ENCODE data around the gene ZNF646. TPM values are rescaled to one million over a fixed set of nuclear protein-coding genes. Genes with fewer than 3 reads are reported as not detected.

Gene ZNF646
- total and polyA plus RNA-seq, 12 donors = 3.1 to 17.8 (median 13.6) TPM

DNA sequence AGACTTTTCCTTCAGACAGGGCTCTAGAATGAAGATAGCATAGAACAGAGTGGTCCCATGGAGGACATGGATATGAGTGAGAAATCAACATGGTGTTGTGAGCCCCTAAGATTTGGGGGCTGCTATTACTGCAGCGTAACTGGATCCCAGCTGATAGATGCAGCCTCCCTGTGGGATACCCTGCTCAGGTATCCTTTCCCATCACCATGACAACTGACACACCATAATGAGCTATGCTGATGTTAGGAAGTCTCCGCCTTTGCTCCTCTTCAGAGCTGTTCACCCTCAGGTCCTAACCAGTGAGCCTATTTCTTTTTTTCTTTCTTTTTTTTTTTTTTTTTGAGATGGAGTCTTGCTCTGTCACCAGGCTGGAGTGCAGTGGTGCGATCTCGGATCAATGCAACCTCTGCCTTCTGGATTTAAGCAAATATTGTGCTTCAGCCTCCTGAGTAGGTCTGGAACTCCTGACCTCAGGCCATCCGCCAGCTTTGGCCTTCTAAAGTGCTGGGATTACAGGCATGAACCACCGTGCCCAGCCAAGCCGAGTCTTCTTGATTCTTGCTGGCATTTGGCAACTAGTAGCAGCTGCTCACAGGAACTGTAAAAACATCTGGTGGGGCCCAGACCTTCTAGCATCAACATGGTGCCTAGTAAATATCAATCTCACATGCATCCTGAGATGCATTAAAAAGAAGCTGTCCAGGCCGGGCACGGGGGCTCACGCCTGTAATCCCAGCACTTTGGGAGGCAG lies 23.8 kb upstream of the ZNF646 start:
- intact Hi-C loops (cut with DNase I) = no loop called here
- H3K36me3 ChIP-seq (replicated peaks in 1 of 2) = no peaks in the 10 kb centered on the region
- no peak for TF ChIP-seq POLR2A (IDR thresholded peaks at IDR 0.05)
- TF ChIP-seq, protein P1, sequence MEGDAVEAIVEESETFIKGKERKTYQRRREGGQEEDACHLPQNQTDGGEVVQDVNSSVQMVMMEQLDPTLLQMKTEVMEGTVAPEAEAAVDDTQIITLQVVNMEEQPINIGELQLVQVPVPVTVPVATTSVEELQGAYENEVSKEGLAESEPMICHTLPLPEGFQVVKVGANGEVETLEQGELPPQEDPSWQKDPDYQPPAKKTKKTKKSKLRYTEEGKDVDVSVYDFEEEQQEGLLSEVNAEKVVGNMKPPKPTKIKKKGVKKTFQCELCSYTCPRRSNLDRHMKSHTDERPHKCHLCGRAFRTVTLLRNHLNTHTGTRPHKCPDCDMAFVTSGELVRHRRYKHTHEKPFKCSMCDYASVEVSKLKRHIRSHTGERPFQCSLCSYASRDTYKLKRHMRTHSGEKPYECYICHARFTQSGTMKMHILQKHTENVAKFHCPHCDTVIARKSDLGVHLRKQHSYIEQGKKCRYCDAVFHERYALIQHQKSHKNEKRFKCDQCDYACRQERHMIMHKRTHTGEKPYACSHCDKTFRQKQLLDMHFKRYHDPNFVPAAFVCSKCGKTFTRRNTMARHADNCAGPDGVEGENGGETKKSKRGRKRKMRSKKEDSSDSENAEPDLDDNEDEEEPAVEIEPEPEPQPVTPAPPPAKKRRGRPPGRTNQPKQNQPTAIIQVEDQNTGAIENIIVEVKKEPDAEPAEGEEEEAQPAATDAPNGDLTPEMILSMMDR (IDR thresholded peaks at IDR 0.05) = no peak
- no peak for DNase-seq
- no peaks in the 10 kb centered on the region for H3K9me3 ChIP-seq (replicated peaks in 1 of 3)
- no peak overlapping the region for H3K4me3 ChIP-seq
- peaks cover 4 to 7% of the 10 kb centered on the region in 2 donors for H3K4me1 ChIP-seq (replicated peaks in 1 of 2)
- no peaks in the 10 kb centered on the region for H3K27me3 ChIP-seq
- WGBS, 4 donors = 78 to 82% (median 78%) methylated on average over 10 of the region's 10 CpGs
- no peak overlapping the region for H3K27ac ChIP-seq

DNA sequence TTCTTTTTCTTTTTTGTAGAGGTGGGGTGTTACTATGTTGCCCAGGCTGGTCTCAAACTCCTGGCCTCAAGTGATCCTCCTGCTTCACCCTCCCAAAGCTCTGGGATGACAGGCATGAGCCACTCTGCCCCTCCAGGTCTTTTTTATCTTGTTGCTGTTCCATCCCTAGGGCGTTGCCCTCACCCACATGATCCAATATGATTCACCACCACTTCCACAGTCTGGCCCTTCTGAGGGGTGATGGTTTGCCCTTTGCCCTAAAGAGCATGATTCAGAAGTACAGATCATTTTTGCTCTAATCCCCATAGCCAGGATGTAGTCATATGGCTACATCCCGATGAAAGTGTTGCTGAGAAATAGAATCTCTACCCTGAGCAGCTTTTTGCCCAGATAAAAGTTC lies 22.1 kb upstream of the ZNF646 start:
- Histone ChIP-seq H3K27me3 (no peaks in the 10 kb centered on the region), H3K36me3 (replicated peaks in 1 of 2) (no peaks in the 10 kb centered on the region)

DNA sequence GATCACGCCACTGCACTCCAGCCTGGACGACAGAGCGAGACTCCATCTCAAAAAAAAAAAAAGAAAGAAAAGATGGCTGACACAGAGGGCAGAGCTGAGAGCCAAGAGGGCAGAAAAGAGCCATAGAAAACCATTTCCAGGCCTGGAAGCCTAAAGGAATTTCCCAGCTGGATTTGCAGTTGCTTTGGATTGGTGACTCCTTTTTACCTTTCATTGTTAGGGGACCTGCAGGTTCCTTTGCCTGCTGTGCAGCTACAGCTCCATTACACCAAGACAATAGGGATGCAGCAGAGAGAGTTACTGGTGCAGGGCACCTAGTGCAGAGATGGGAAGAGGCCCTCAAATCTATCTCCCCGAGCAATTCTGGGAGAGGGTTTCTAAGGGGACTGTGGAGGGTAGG lies 18.6 kb upstream of the ZNF646 start:
- no peak for DNase-seq
- H3K4me1 ChIP-seq (replicated peaks in 1 of 2) = peaks cover 4 to 7% of the 10 kb centered on the region in 2 donors
- no peak overlapping the region for H3K27ac ChIP-seq
- H3K4me3 ChIP-seq = no peak overlapping the region
- TF ChIP-seq POLR2A (IDR thresholded peaks at IDR 0.05) = no peak
- TF ChIP-seq, protein P1 (IDR thresholded peaks at IDR 0.05) = no peak
- H3K27me3 ChIP-seq = no peaks in the 10 kb centered on the region
- H3K9me3 ChIP-seq (replicated peaks in 1 of 3) = no peaks in the 10 kb centered on the region
- H3K36me3 ChIP-seq (replicated peaks in 1 of 2) = peaks cover 0 to 5% of the 10 kb centered on the region in 2 donors
- WGBS, 4 donors = 90 to 95% (median 93%) methylated on average over 4 of the region's 4 CpGs
- intact Hi-C loops (cut with DNase I) = no loop called here

More for the DNA sequence above, 22.1 kb upstream of the ZNF646 start:
- Histone ChIP-seq H3K9me3 (replicated peaks in 1 of 3) (no peaks in the 10 kb centered on the region), H3K4me1 (replicated peaks in 1 of 2) (peaks cover 4 to 7% of the 10 kb centered on the region in 2 donors), H3K27ac (peak overlapping the region in 3 of 5 donors; percentile 7 to 81 (median 15)), H3K4me3 (no peak overlapping the region)
- intact Hi-C loops (cut with DNase I) = no loop called here
- TF ChIP-seq POLR2A (IDR thresholded peaks at IDR 0.05) = no peak
- TF ChIP-seq, protein P1 (IDR thresholded peaks at IDR 0.05) = no peak
- 24 to 33% (median 30%) methylated on average over 2 of the region's 2 CpGs for WGBS, 4 donors
- peak in 6 of 7 donors; percentile 67 to 86 (median 74) for DNase-seq

DNA sequence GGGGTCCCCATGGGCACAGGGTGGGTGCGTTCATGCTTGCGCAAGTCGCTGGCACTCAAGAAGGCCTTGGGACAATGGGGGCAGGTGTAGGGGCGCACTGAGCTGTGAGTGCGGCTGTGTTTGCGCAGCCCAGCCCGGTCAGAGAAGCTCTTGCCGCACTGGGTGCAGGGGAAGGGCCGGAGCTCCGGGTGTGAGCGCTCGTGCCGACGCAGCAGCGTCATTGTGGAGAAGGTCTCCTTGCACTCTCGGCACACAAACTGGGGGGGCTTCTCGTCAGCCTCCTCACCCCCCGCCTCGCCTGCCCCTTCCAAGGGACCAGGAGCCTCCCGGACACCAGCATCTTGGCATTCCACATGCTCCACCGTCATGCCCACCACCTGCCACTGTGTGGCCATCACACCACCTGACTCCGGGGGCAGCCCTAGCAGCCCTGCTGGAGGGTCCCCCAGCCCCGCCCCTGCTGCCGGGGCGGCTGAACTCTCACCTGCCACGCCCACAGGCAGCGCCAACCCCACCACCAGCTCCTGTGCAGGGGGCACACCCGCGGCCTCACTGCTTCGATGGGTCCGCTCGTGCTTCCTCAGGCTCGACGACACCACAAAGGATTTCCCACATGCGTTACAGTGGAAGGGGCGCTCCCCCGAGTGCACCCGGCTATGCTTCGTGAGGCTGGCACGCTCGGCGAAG lies 13.0 kb upstream of the ZNF646 start:
- peaks cover 0 to 32% of the 10 kb centered on the region in 2 donors for H3K36me3 ChIP-seq (replicated peaks in 1 of 2)
- intact Hi-C loops (cut with DNase I) = no loop called here
- TF ChIP-seq POLR2A (IDR thresholded peaks at IDR 0.05) = no peak
- TF ChIP-seq, protein P1 (IDR thresholded peaks at IDR 0.05) = no peak

More for the DNA sequence above, 13.0 kb upstream of the ZNF646 start:
- no peak for DNase-seq
- H3K27me3 ChIP-seq = no peaks in the 10 kb centered on the region
- WGBS, 4 donors = 89 to 96% (median 94%) methylated on average over 11 to 42 of the region's 42 CpGs
- H3K27ac ChIP-seq = no peak overlapping the region
- H3K9me3 ChIP-seq (replicated peaks in 1 of 3) = no peaks in the 10 kb centered on the region
- no peak overlapping the region for H3K4me3 ChIP-seq
- peaks cover 0 to 11% of the 10 kb centered on the region in 2 donors for H3K4me1 ChIP-seq (replicated peaks in 1 of 2)
